BLaER1 treated with 17β-estradiol and CSF1 and Interleukin-3, amounts not matched to agents 10 nM and 100 nM (cell line): ENCODE results near the gene LRRFIP2.
"Not testable (repeated sequence)": the region's sequence is repeated elsewhere in the genome, so short reads cannot be mapped to it uniquely, and the experiment has no call there.

Experiments used
- H3K27ac ChIP-seq, 11 experiments: shearing (Covaris generic); formaldehyde crosslinking; 2 replicates each; pipeline ENCODE4 v1.8.1; 2022
- H3K27me3 ChIP-seq, 11 experiments: shearing (Covaris generic); formaldehyde crosslinking; 2 replicates each; pipeline ENCODE4 v1.8.1; 2022
- H3K36me3 ChIP-seq, 11 experiments: shearing (Covaris generic); formaldehyde crosslinking; 2 replicates each; pipeline ENCODE4 v1.8.1; 2022
- H3K4me1 ChIP-seq, 10 experiments: shearing (Covaris generic); formaldehyde crosslinking; 2 replicates each; pipeline ENCODE4 v1.8.1; 2022
- H3K4me2 ChIP-seq, 11 experiments: shearing (Covaris generic); formaldehyde crosslinking; 2 replicates each; pipeline ENCODE4 v1.8.1; 2022
- H3K4me3 ChIP-seq, 10 experiments: shearing (Covaris generic); formaldehyde crosslinking; 2 replicates each; pipeline ENCODE4 v1.8.1; 2022
- H3K9ac ChIP-seq, 11 experiments: shearing (Covaris generic); formaldehyde crosslinking; 2 replicates each; pipeline ENCODE4 v1.8.1; 2022
- H3K9me3 ChIP-seq, 11 experiments: shearing (Covaris generic); formaldehyde crosslinking; replicated peaks in 1 of 11; 2 replicates each; pipeline ENCODE4 v1.8.1; 2022
- H4K20me1 ChIP-seq, 11 experiments: shearing (Covaris generic); formaldehyde crosslinking; 2 replicates each; pipeline ENCODE4 v1.8.1; 2022
- Cebpa-rat ChIP-seq, 11 experiments: shearing (Covaris generic); IDR thresholded peaks; 2 replicates each; pipeline ENCODE4 v1.8.1; 2022

Gene LRRFIP2

GRCh38 chr3:37162501-37163245 is 11.7 kb downstream of the LRRFIP2 start:
- H3K27ac ChIP-seq: peak overlapping the region in 9 of 11 experiments; percentile 3 to 76 (median 55); a peak in 13 of 22 replicates
- H3K27me3 ChIP-seq: no peaks in the 10 kb centered on the region
- H3K36me3 ChIP-seq: peaks cover 43 to 69% (median 52%) of the 10 kb centered on the region in 11 experiments
- no peak overlapping the region; a peak in 2 of 20 replicates for H3K4me3 ChIP-seq
- H3K4me1 ChIP-seq: peaks cover 17 to 31% (median 27%) of the 10 kb centered on the region in 10 experiments
- H4K20me1 ChIP-seq: peaks cover 0 to 15% (median 0%) of the 10 kb centered on the region in 11 experiments; a peak in 3 of 22 replicates
- peak overlapping the region in 4 of 11 experiments; percentile 10 to 24 (median 16); a peak in 3 of 22 replicates for H3K9ac ChIP-seq
- no peak for TF ChIP-seq Cebpa-rat (IDR thresholded peaks at IDR 0.05)
- peaks cover 0 to 40% (median 29%) of the 10 kb centered on the region in 11 experiments; a peak in 19 of 22 replicates for H3K9me3 ChIP-seq
- H3K4me2 ChIP-seq: peak overlapping the region; percentile 33 to 65 (median 50)

DNA sequence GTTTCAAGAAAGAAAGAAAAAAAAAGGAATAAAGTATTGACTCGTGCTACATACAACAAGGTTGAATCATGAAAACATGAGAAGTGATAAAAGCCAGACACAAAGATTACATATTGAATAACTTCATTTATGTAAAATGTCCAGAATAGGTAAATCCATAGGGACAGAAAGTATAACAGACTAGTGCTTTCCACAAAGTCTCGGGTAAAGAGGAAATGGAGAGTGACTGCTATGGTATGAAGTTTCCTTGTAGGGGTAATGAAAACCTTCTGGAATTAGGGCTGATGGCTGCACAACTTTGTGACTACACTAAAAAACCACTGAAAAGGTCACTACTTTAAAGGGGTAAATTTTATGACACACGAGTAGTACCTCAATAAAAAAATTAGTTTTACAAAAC is 13.0 kb downstream of the LRRFIP2 start:
- Histone ChIP-seq H3K36me3 (peaks cover 32 to 57% (median 44%) of the 10 kb centered on the region in 11 experiments), H3K4me3 (no peak overlapping the region), H4K20me1 (peaks cover 0 to 15% (median 0%) of the 10 kb centered on the region in 11 experiments; a peak in 3 of 22 replicates), H3K4me1 (peaks cover 17 to 31% (median 27%) of the 10 kb centered on the region in 10 experiments), H3K9me3 (peaks cover 0 to 32% (median 22%) of the 10 kb centered on the region in 11 experiments; a peak in 16 of 22 replicates), H3K27me3 (no peaks in the 10 kb centered on the region), H3K9ac (no peak overlapping the region), H3K4me2 (no peak overlapping the region), H3K27ac (no peak overlapping the region)
- TF ChIP-seq Cebpa-rat (IDR thresholded peaks at IDR 0.05): no peak

GRCh38 chr3:37155782-37156181 is 18.6 kb downstream of the LRRFIP2 start:
- peaks cover 0 to 8% (median 0%) of the 10 kb centered on the region in 10 experiments; a peak in 1 of 20 replicates for H3K4me1 ChIP-seq
- TF ChIP-seq Cebpa-rat (IDR thresholded peaks at IDR 0.05): no peak
- no peak overlapping the region for H3K4me2 ChIP-seq
- H3K36me3 ChIP-seq: peaks cover 41 to 83% (median 60%) of the 10 kb centered on the region in 11 experiments
- peaks cover 0 to 9% (median 4%) of the 10 kb centered on the region in 11 experiments; a peak in 8 of 22 replicates for H3K9me3 ChIP-seq
- no peak overlapping the region for H3K27ac ChIP-seq
- no peaks in the 10 kb centered on the region for H3K27me3 ChIP-seq
- H3K4me3 ChIP-seq: no peak overlapping the region
- peaks cover 0 to 3% (median 0%) of the 10 kb centered on the region in 11 experiments; a peak in 1 of 22 replicates for H4K20me1 ChIP-seq
- no peak overlapping the region for H3K9ac ChIP-seq

DNA sequence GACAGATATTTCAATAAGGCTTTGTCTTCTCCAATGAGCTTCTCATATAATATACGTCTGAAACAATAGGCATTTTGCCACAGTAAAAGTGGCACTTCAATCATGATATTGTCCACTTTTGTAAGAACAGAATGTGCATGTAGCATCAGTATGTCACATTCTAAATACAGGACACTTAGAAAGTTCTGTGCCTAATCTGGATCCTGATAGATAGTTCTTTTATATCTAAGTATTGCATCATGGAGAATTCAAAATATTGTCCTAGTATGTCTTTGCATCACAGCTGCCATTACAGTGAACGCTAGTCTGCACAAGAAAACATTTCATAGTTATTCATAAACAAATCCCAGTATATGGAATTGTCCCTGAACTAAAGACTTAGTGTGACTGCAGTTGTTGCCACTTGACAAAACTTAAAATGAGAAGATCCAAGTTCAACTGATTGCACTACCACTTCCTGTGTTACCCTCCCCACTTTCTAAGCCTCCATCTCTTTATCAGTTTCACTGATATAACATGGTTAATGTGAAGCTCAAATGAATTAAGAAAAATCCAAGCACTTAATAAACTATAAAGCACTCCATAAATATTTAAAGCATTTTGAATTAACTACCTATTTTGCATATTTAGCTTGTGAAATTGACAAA is 19.6 kb downstream of the LRRFIP2 start:
- H3K36me3 ChIP-seq: peaks cover 38 to 83% (median 52%) of the 10 kb centered on the region in 11 experiments
- H3K4me2 ChIP-seq: no peak overlapping the region
- H3K4me3 ChIP-seq: no peak overlapping the region
- H3K9ac ChIP-seq: no peak overlapping the region
- no peak for TF ChIP-seq Cebpa-rat (IDR thresholded peaks at IDR 0.05)
- no peak overlapping the region for H3K27ac ChIP-seq
- no peaks in the 10 kb centered on the region for H3K27me3 ChIP-seq
- H3K9me3 ChIP-seq: peaks cover 0 to 9% (median 0%) of the 10 kb centered on the region in 11 experiments; a peak in 4 of 22 replicates
- H3K4me1 ChIP-seq: peaks cover 0 to 8% (median 0%) of the 10 kb centered on the region in 10 experiments; a peak in 1 of 20 replicates
- peaks cover 0 to 3% (median 0%) of the 10 kb centered on the region in 11 experiments; a peak in 1 of 22 replicates for H4K20me1 ChIP-seq

DNA sequence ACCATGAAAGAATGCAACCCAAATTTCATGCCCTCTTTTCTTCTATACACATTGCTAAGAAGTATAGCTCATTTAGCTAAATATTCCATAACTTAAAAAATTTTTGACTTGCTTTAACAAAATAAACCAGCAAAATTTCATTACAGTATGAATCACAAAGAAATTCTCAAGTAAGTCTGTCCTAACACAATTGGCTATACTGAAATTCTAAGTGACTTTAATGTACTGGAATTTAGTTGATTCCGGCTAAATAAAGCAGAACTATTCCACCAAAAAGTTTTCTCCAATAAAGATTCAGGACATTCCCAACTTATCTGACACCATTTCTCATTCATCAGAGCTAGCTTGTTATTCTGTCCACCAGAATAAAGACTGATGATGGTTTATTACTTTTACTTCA is 23.8 kb downstream of the LRRFIP2 start:
- no peaks in the 10 kb centered on the region for H3K27me3 ChIP-seq
- peaks cover 0 to 43% (median 3%) of the 10 kb centered on the region in 10 experiments; a peak in 9 of 20 replicates for H3K4me1 ChIP-seq

DNA sequence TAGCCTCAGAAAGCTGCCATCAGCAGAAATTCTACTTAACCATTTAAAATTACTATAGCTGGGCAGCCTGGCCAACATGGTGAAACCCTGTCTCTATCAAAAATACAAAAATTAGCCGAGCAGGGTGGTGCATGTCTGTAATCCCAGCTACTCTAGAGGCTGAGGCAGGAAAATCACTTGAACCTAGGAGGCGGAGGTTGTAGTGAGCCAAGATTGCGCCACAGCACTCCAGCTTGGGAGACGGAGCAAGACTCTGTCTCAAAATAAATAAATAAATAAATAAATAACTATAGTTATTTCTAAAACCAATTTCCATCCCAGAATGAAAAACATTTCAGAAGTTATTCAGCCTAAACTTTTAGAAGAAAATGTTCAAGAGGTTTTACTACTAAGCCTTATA is 25.1 kb downstream of the LRRFIP2 start:
- no peak for TF ChIP-seq Cebpa-rat (IDR thresholded peaks at IDR 0.05)
- no peak overlapping the region for H3K4me3 ChIP-seq
- H3K9ac ChIP-seq: no peak overlapping the region
- H3K4me1 ChIP-seq: peaks cover 0 to 39% (median 3%) of the 10 kb centered on the region in 10 experiments; a peak in 9 of 20 replicates
- no peak overlapping the region for H3K4me2 ChIP-seq
- H3K27ac ChIP-seq: no peak overlapping the region
- H3K27me3 ChIP-seq: no peaks in the 10 kb centered on the region
- H3K9me3 ChIP-seq: peaks cover 0 to 4% (median 0%) of the 10 kb centered on the region in 11 experiments; a peak in 1 of 22 replicates
- 0 out of 22 replicates have a peak, but pooled peaks cover 0 to 3% (median 0%) of the 10 kb centered on the region in 11 experiments for H4K20me1 ChIP-seq
- peaks cover 51 to 99% (median 81%) of the 10 kb centered on the region in 11 experiments for H3K36me3 ChIP-seq

More for the DNA sequence above, 23.8 kb downstream of the LRRFIP2 start:
- Histone ChIP-seq H3K27ac (no peak overlapping the region), H3K9ac (no peak overlapping the region), H3K4me3 (no peak overlapping the region), H3K4me2 (no peak overlapping the region), H3K9me3 (peaks cover 0 to 4% (median 0%) of the 10 kb centered on the region in 11 experiments; a peak in 1 of 22 replicates), H4K20me1 (peaks cover 0 to 3% (median 0%) of the 10 kb centered on the region in 11 experiments; a peak in 1 of 22 replicates), H3K36me3 (peaks cover 48 to 100% (median 75%) of the 10 kb centered on the region in 11 experiments)
- no peak for TF ChIP-seq Cebpa-rat (IDR thresholded peaks at IDR 0.05)

- H3K4me3 ChIP-seq: no peak overlapping the region
- H3K27ac ChIP-seq: 0 out of 22 replicates have a peak overlapping the region, but pooled peaks of 1 of the 11 experiments have one; percentile 10
- H3K27me3 ChIP-seq: no peaks in the 10 kb centered on the region
- peaks cover 0 to 39% (median 3%) of the 10 kb centered on the region in 10 experiments; a peak in 9 of 20 replicates for H3K4me1 ChIP-seq
- H3K9me3 ChIP-seq: peaks cover 0 to 8% (median 3%) of the 10 kb centered on the region in 11 experiments; a peak in 5 of 22 replicates
- H4K20me1 ChIP-seq: 0 out of 22 replicates have a peak, but pooled peaks cover 0 to 2% (median 0%) of the 10 kb centered on the region in 11 experiments
- peaks cover 53 to 99% (median 81%) of the 10 kb centered on the region in 11 experiments for H3K36me3 ChIP-seq
- no peak overlapping the region for H3K9ac ChIP-seq
- H3K4me2 ChIP-seq: peak overlapping the region in 3 of 11 experiments; percentile 40 to 62 (median 57); a peak in 4 of 22 replicates
- no peak for TF ChIP-seq Cebpa-rat (IDR thresholded peaks at IDR 0.05)
Measured at GRCh38 chr3:37148208-37148607, 26.2 kb downstream of the LRRFIP2 start.

DNA sequence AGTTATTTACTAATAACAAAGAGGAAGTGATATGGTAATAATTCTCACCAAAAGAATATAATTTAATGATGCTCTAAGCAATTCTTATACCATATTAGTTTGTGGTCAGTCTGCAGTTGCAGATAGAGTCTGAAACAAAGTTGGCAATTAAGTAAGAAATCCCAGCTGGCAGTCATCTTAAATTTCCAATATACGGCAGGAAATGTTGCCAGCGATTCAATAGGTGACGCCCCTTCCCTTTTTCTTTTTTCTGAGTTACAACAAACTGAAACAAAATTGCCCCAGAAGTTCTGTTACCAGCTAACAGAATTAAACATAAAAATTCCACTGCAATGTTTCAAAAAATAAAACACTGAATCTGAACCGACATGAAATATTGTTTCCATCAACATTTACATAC is 26.7 kb downstream of the LRRFIP2 start:
- no peak for TF ChIP-seq Cebpa-rat (IDR thresholded peaks at IDR 0.05)
- H3K27me3 ChIP-seq: no peaks in the 10 kb centered on the region
- no peak overlapping the region for H3K9ac ChIP-seq
- H3K4me3 ChIP-seq: no peak overlapping the region
- peak overlapping the region in 6 of 11 experiments; percentile 16 to 62 (median 41); a peak in 9 of 22 replicates for H3K4me2 ChIP-seq
- H3K36me3 ChIP-seq: peaks cover 59 to 99% (median 82%) of the 10 kb centered on the region in 11 experiments
- H3K9me3 ChIP-seq: peaks cover 0 to 14% (median 7%) of the 10 kb centered on the region in 11 experiments; a peak in 7 of 22 replicates
- no peaks in the 10 kb centered on the region for H4K20me1 ChIP-seq
- H3K27ac ChIP-seq: 0 out of 22 replicates have a peak overlapping the region, but pooled peaks of 1 of the 11 experiments have one; percentile 10
- H3K4me1 ChIP-seq: peaks cover 0 to 39% (median 3%) of the 10 kb centered on the region in 10 experiments; a peak in 9 of 20 replicates

- not testable (repeated sequence) for H3K4me3 ChIP-seq, H4K20me1 ChIP-seq, H3K9ac ChIP-seq, H3K27me3 ChIP-seq
- Histone ChIP-seq H3K4me1 (peaks cover 0 to 39% (median 3%) of the 10 kb centered on the region in 10 experiments; a peak in 9 of 20 replicates), H3K27ac (0 out of 22 replicates have a peak overlapping the region, but pooled peaks of 1 of the 11 experiments have one; percentile 10), H3K36me3 (peaks cover 61 to 99% (median 82%) of the 10 kb centered on the region in 11 experiments), H3K4me2 (peak overlapping the region in 3 of 11 experiments; percentile 35 to 62 (median 57); a peak in 4 of 22 replicates), H3K9me3 (peaks cover 0 to 18% (median 7%) of the 10 kb centered on the region in 11 experiments; a peak in 7 of 22 replicates)
Measured at GRCh38 chr3:37146927-37147326, 27.5 kb downstream of the LRRFIP2 start.
